HepG2 (cell line): Measurements from ENCODE around the gene PPP2R5E. TPM values are rescaled to one million over a fixed set of nuclear protein-coding genes. Genes with fewer than 3 reads are reported as not detected.

ENCODE experiments used
- ATM ChIP-seq: fragments of 450-650 bp; IDR thresholded peaks from 2 replicates; pipeline ENCODE4 v1.7.1; 2017; ENCODE audit warnings: mild to moderate bottlenecking, borderline replicate concordance
- CEBPG ChIP-seq: IDR thresholded peaks from 2 replicates; pipeline ENCODE4 v1.6.1; 2016
- JARID2 ChIP-seq: sonication (generic); formaldehyde crosslinking; IDR thresholded peaks from 2 replicates; pipeline ENCODE4 v1.8.1; 2023; ENCODE audit warnings: missing genetic modification reagents, inconsistent platforms; ENCODE audit not compliant: insufficient replicate concordance
- MED13 ChIP-seq: sonication (generic); formaldehyde crosslinking; IDR thresholded peaks from 2 replicates; pipeline ENCODE4 v1.5.0; 2020; ENCODE audit warnings: missing genetic modification reagents
- MXD4 ChIP-seq: IDR thresholded peaks from 2 replicates; pipeline ENCODE4 v1.6.1; 2016; ENCODE audit warnings: mild to moderate bottlenecking, missing biosample characterization, missing genetic modification reagents
- NAIF1 ChIP-seq: sonication (generic); formaldehyde crosslinking; IDR thresholded peaks from 2 replicates; pipeline ENCODE4 v1.5.0; 2020; ENCODE audit warnings: mild to moderate bottlenecking, missing genetic modification reagents, borderline replicate concordance
- NCOA5 ChIP-seq: sonication (generic); formaldehyde crosslinking; IDR thresholded peaks from 2 replicates; pipeline ENCODE4 v1.4.0; 2020; ENCODE audit warnings: missing genetic modification reagents
- PHF21A ChIP-seq: sonication (generic); formaldehyde crosslinking; IDR thresholded peaks from 2 replicates; pipeline ENCODE4 v1.5.0; 2020; ENCODE audit warnings: mild to moderate bottlenecking, missing genetic modification reagents
- TARDBP ChIP-seq: sonication (generic); formaldehyde crosslinking; IDR thresholded peaks from 2 replicates; pipeline ENCODE4 v1.8.0; 2022; ENCODE audit warnings: mild to moderate bottlenecking, missing genetic modification reagents
- TCF7L2 ChIP-seq: IDR thresholded peaks from 2 replicates; pipeline ENCODE4 v1.6.1; 2011; ENCODE audit warnings: mild to moderate bottlenecking, low read depth, low read length, moderate library complexity
- ZFAT ChIP-seq: sonication (generic); formaldehyde crosslinking; conservative IDR thresholded peaks from 2 replicates; pipeline ENCODE4 v1.8.1; 2023; ENCODE audit warnings: missing genetic modification reagents, inconsistent platforms
- ZFP62 ChIP-seq: sonication (generic); formaldehyde crosslinking; IDR thresholded peaks from 2 replicates; pipeline ENCODE4 v1.4.0; 2020; ENCODE audit warnings: missing genetic modification reagents
- ZNF549 ChIP-seq: sonication (generic); formaldehyde crosslinking; IDR thresholded peaks from 2 replicates; pipeline ENCODE4 v1.5.0; 2020; ENCODE audit warnings: missing genetic modification reagents
- ZNF570 ChIP-seq: sonication (generic); formaldehyde crosslinking; IDR thresholded peaks from 2 replicates; pipeline ENCODE4 v1.4.0; 2020; ENCODE audit warnings: mild to moderate bottlenecking, missing genetic modification reagents, borderline replicate concordance
- ZNF788 ChIP-seq: sonication (generic); formaldehyde crosslinking; IDR thresholded peaks from 2 replicates; pipeline ENCODE4 v1.5.0; 2020; ENCODE audit warnings: mild to moderate bottlenecking, missing genetic modification reagents, borderline replicate concordance
- ZSCAN29 ChIP-seq: sonication (generic); formaldehyde crosslinking; conservative IDR thresholded peaks from 2 replicates; pipeline ENCODE4 v1.4.0; 2020; ENCODE audit warnings: mild to moderate bottlenecking, missing genetic modification reagents
- polyA plus RNA-seq, 8 experiments: library from polyadenylated mRNA; depleted of rRNA in 3 of 8; stranded (reverse) in 7 of 8; unstranded in 1 of 8; fragments of >200 nt; fragmentation: Illumina TruSeq in 4 of 8; extraction: Trizol in 4 of 8; gene quantifications; 2 replicates each; pipeline versions ENCODE4 v1.2.1 to v1.2.3, GENCODE V29; 2011 to 2016; ENCODE audit warnings: low read depth in 4 of 8, missing spikeins in 1 of 8, mixed read lengths in 1 of 8; ENCODE audit not compliant: insufficient read depth in 1 of 8
- total RNA-seq, 5 experiments: library from RNA; depleted of rRNA; stranded (reverse); fragments of >200 nt; fragmentation: Illumina TruSeq; extraction: Trizol; gene quantifications; 2 replicates each; pipeline ENCODE4 v1.2.3, GENCODE V29; 2016; ENCODE audit warnings: low read depth in 1 of 5
- TF ChIP-seq, protein P1 (sequence below): sonication (generic); formaldehyde crosslinking; IDR thresholded peaks from 2 replicates; pipeline ENCODE4 v1.4.0; 2020; ENCODE audit warnings: missing genetic modification reagents
- TF ChIP-seq, protein P2 (sequence below): sonication (generic); formaldehyde crosslinking; IDR thresholded peaks from 2 replicates; pipeline ENCODE4 v1.5.0; 2020; ENCODE audit warnings: mild to moderate bottlenecking, missing genetic modification reagents
- TF ChIP-seq, protein P3 (sequence below): sonication (generic); formaldehyde crosslinking; IDR thresholded peaks from 2 replicates; pipeline ENCODE4 v1.9.0; 2021; ENCODE audit warnings: missing genetic modification reagents, borderline replicate concordance
- TF ChIP-seq, protein P4 (sequence below): sonication (generic); formaldehyde crosslinking; IDR thresholded peaks from 2 replicates; pipeline ENCODE4 v1.8.0; 2022; ENCODE audit warnings: mild to moderate bottlenecking, missing genetic modification reagents, moderate library complexity
- TF ChIP-seq, protein P5 (sequence below): sonication (generic); formaldehyde crosslinking; IDR thresholded peaks from 2 replicates; pipeline ENCODE4 v1.5.0; 2020; ENCODE audit warnings: missing genetic modification reagents
- TF ChIP-seq, protein P6 (sequence below): sonication (generic); formaldehyde crosslinking; IDR thresholded peaks from 2 replicates; pipeline ENCODE4 v1.4.0; 2020; ENCODE audit warnings: low read depth, mild to moderate bottlenecking, missing genetic modification reagents

Gene PPP2R5E
- total and polyA plus RNA-seq, 2 of the 13 experiments (the other 11 are each of a cell fraction or from before 2014, with no cell fraction given): 8.9 to 11.0 TPM

DNA sequence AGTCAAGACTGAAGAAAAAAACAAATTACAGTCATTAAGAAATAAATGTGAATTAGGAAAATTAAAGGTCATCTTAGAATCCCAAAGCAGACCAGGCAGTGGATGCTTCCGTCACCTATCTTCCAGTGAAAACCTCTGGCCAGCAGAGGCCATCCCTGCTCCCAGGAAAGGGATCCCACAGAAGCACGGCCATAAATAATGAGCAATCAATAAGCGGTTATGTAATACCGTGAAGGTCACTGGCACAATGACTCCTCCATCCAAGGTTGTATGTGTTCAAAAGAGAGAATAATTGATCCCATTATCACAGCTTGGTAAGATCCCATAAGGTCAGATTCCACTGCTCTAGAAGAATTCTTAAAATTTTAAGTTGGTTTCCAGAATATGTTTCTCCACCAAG lies 85.7 kb downstream of the PPP2R5E start (continued):
- TF ChIP-seq PHF21A (CRISPR knock-in tag): 0 out of 2 replicates have a peak, but pooled peaks have one; percentile 32
- no peak for TF ChIP-seq ZFAT (CRISPR knock-in tag)
- peak; percentile 75 for TF ChIP-seq CEBPG (CRISPR knock-in tag)
- TF ChIP-seq, protein P1, sequence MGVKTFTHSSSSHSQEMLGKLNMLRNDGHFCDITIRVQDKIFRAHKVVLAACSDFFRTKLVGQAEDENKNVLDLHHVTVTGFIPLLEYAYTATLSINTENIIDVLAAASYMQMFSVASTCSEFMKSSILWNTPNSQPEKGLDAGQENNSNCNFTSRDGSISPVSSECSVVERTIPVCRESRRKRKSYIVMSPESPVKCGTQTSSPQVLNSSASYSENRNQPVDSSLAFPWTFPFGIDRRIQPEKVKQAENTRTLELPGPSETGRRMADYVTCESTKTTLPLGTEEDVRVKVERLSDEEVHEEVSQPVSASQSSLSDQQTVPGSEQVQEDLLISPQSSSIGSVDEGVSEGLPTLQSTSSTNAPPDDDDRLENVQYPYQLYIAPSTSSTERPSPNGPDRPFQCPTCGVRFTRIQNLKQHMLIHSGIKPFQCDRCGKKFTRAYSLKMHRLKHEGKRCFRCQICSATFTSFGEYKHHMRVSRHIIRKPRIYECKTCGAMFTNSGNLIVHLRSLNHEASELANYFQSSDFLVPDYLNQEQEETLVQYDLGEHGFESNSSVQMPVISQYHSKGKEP (CRISPR knock-in tag): no peak
- no peak for TF ChIP-seq JARID2
- no peak for TF ChIP-seq ZNF570 (CRISPR knock-in tag)
- TF ChIP-seq NCOA5 (CRISPR knock-in tag): no peak
- TF ChIP-seq TARDBP (CRISPR knock-in tag): peak; percentile 60; the same call in 1 of the 2 replicates
- TF ChIP-seq TCF7L2: no peak
- TF ChIP-seq, protein P2, sequence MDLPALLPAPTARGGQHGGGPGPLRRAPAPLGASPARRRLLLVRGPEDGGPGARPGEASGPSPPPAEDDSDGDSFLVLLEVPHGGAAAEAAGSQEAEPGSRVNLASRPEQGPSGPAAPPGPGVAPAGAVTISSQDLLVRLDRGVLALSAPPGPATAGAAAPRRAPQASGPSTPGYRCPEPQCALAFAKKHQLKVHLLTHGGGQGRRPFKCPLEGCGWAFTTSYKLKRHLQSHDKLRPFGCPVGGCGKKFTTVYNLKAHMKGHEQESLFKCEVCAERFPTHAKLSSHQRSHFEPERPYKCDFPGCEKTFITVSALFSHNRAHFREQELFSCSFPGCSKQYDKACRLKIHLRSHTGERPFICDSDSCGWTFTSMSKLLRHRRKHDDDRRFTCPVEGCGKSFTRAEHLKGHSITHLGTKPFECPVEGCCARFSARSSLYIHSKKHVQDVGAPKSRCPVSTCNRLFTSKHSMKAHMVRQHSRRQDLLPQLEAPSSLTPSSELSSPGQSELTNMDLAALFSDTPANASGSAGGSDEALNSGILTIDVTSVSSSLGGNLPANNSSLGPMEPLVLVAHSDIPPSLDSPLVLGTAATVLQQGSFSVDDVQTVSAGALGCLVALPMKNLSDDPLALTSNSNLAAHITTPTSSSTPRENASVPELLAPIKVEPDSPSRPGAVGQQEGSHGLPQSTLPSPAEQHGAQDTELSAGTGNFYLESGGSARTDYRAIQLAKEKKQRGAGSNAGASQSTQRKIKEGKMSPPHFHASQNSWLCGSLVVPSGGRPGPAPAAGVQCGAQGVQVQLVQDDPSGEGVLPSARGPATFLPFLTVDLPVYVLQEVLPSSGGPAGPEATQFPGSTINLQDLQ (CRISPR knock-in tag): no peak
- TF ChIP-seq NAIF1 (CRISPR knock-in tag): no peak
- TF ChIP-seq, protein P3, sequence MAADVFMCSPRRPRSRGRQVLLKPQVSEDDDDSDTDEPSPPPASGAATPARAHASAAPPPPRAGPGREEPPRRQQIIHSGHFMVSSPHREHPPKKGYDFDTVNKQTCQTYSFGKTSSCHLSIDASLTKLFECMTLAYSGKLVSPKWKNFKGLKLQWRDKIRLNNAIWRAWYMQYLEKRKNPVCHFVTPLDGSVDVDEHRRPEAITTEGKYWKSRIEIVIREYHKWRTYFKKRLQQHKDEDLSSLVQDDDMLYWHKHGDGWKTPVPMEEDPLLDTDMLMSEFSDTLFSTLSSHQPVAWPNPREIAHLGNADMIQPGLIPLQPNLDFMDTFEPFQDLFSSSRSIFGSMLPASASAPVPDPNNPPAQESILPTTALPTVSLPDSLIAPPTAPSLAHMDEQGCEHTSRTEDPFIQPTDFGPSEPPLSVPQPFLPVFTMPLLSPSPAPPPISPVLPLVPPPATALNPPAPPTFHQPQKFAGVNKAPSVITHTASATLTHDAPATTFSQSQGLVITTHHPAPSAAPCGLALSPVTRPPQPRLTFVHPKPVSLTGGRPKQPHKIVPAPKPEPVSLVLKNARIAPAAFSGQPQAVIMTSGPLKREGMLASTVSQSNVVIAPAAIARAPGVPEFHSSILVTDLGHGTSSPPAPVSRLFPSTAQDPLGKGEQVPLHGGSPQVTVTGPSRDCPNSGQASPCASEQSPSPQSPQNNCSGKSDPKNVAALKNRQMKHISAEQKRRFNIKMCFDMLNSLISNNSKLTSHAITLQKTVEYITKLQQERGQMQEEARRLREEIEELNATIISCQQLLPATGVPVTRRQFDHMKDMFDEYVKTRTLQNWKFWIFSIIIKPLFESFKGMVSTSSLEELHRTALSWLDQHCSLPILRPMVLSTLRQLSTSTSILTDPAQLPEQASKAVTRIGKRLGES (CRISPR knock-in tag): no peak
- TF ChIP-seq ZNF549: no peak
- no peak for TF ChIP-seq ATM
- no peak for TF ChIP-seq ZSCAN29 (CRISPR knock-in tag)
- TF ChIP-seq, protein P4, sequence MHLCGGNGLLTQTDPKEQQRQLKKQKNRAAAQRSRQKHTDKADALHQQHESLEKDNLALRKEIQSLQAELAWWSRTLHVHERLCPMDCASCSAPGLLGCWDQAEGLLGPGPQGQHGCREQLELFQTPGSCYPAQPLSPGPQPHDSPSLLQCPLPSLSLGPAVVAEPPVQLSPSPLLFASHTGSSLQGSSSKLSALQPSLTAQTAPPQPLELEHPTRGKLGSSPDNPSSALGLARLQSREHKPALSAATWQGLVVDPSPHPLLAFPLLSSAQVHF (CRISPR knock-in tag): no peak
- TF ChIP-seq ZFP62: no peak
- TF ChIP-seq MXD4 (CRISPR knock-in tag): no peak
- TF ChIP-seq, protein P5, sequence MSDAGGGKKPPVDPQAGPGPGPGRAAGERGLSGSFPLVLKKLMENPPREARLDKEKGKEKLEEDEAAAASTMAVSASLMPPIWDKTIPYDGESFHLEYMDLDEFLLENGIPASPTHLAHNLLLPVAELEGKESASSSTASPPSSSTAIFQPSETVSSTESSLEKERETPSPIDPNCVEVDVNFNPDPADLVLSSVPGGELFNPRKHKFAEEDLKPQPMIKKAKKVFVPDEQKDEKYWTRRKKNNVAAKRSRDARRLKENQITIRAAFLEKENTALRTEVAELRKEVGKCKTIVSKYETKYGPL (CRISPR knock-in tag): peak; percentile 91; the same call in 1 of the 2 replicates
- TF ChIP-seq, protein P6, sequence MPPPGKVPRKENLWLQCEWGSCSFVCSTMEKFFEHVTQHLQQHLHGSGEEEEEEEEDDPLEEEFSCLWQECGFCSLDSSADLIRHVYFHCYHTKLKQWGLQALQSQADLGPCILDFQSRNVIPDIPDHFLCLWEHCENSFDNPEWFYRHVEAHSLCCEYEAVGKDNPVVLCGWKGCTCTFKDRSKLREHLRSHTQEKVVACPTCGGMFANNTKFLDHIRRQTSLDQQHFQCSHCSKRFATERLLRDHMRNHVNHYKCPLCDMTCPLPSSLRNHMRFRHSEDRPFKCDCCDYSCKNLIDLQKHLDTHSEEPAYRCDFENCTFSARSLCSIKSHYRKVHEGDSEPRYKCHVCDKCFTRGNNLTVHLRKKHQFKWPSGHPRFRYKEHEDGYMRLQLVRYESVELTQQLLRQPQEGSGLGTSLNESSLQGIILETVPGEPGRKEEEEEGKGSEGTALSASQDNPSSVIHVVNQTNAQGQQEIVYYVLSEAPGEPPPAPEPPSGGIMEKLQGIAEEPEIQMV (CRISPR knock-in tag): no peak
- TF ChIP-seq MED13 (CRISPR knock-in tag): no peak
- no peak for TF ChIP-seq ZNF788 (CRISPR knock-in tag)
